BE2C (cell line): ENCODE data around the gene BHLHE23.

Experiments used
- DNase-seq: peaks from one replicate; pipeline ENCODE4 v3.0.0-alpha.2; 2020
- H3K27me3 ChIP-seq: fragments of 250-450 bp; sonication (Bioruptor Pico); 2 replicates; pipeline ENCODE4 v1.5.1; 2020; ENCODE audit warnings: mild to moderate bottlenecking
- H3K36me3 ChIP-seq: fragments of 250-450 bp; sonication (Bioruptor Pico); 2 replicates; pipeline ENCODE4 v1.5.1; 2020; ENCODE audit warnings: mild to moderate bottlenecking
- H3K4me1 ChIP-seq: fragments of 250-450 bp; sonication (Bioruptor Pico); 2 replicates; pipeline ENCODE4 v1.5.1; 2020
- H3K4me3 ChIP-seq: 2 replicates; pipeline ENCODE4 v1.5.1; 2011; ENCODE audit warnings: low read depth, low read length
- H3K9me3 ChIP-seq: fragments of 250-450 bp; sonication (Bioruptor Pico); 2 replicates; pipeline ENCODE4 v1.5.1; 2020
- TF ChIP-seq, protein P1 (sequence below): IDR thresholded peaks from 2 replicates; pipeline ENCODE4 v1.5.1; 2012; ENCODE audit warnings: mild to moderate bottlenecking, low read depth, low read length

The BHLHE23 gene

DNA sequence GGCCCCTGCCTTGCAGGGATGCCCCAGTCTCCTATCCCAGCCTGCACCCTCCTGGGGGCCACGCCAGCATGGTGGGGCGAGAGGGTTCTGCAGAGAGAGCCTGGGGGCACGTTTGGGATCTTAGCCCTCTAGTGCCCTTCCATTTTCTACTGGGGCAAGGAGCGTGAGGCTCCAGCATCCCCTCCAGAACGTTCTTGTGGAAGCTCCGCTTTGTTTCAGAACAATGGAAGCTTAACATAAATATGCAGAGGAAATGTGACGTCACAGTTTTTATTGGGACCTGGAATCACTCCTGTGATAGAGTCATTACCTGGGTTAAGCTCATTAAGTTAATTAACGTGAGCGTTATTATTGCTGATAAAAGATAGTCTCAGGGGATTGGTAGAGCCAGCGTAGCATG is 19.6 kb downstream of the BHLHE23 start:
- TF ChIP-seq, protein P1, sequence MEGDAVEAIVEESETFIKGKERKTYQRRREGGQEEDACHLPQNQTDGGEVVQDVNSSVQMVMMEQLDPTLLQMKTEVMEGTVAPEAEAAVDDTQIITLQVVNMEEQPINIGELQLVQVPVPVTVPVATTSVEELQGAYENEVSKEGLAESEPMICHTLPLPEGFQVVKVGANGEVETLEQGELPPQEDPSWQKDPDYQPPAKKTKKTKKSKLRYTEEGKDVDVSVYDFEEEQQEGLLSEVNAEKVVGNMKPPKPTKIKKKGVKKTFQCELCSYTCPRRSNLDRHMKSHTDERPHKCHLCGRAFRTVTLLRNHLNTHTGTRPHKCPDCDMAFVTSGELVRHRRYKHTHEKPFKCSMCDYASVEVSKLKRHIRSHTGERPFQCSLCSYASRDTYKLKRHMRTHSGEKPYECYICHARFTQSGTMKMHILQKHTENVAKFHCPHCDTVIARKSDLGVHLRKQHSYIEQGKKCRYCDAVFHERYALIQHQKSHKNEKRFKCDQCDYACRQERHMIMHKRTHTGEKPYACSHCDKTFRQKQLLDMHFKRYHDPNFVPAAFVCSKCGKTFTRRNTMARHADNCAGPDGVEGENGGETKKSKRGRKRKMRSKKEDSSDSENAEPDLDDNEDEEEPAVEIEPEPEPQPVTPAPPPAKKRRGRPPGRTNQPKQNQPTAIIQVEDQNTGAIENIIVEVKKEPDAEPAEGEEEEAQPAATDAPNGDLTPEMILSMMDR: no peak
- no peak overlapping the region for H3K4me3 ChIP-seq
- no peaks in the 10 kb centered on the region for H3K9me3 ChIP-seq

DNA sequence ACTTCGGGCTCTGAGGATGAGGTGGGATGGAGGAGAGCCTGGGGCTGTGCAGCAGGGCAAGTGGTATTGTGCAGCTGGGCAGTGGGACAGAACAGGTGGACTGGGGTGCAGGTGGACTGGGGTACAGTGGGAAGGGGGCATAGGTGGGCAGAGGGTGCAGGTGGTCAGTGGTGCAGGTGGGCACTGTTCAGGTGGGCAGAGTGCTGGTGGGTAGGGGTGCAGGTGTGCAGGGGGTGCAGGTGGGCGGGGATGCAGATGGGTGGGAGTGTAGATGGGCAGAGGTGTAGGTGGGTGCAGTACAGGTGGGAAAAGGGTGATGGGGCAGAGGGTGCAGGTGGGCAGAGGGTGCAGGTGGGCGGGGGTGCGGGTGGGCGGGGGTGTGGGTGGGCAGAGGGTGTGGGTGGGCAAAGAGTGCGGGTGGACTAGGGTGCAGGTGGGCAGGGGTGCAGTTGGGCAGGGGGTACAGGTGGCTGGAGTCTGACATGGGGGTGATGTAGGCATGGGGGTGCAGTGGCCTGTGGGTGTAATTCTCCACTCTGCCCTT is 20.4 kb downstream of the BHLHE23 start:
- Histone ChIP-seq H3K27me3 (peaks cover 40% of the 10 kb centered on the region), H3K4me1 (peaks cover 5% of the 10 kb centered on the region), H3K9me3 (no peaks in the 10 kb centered on the region), H3K36me3 (no peaks in the 10 kb centered on the region), H3K4me3 (no peak overlapping the region)
- DNase-seq: no peak
- TF ChIP-seq, protein P1: no peak

More for the DNA sequence above, 19.6 kb downstream of the BHLHE23 start:
- no peaks in the 10 kb centered on the region for H3K36me3 ChIP-seq
- H3K27me3 ChIP-seq: peaks cover 47% of the 10 kb centered on the region
- peaks cover 5% of the 10 kb centered on the region for H3K4me1 ChIP-seq
- no peak for DNase-seq

DNA sequence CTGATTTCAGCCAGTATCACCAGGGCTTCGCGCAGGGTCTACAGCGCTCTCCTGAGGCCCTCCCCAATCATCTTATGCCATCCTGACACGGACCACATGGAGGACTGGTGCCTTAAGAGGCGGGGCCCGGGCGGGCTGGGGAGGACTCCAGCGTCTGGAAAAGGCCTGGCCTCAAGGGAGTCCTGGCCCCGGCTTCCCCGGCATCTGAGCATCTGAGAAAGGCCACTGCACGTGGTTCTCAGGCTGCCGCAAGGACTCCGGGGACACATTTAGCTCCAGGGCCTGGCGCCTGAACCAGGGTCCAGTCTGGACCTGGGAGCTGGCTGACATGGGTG is 21.4 kb downstream of the BHLHE23 start:
- no peaks in the 10 kb centered on the region for H3K36me3 ChIP-seq
- DNase-seq: no peak
- peaks cover 5% of the 10 kb centered on the region for H3K4me1 ChIP-seq
- peaks cover 37% of the 10 kb centered on the region for H3K27me3 ChIP-seq
- TF ChIP-seq, protein P1: no peak
- no peaks in the 10 kb centered on the region for H3K9me3 ChIP-seq
- H3K4me3 ChIP-seq: no peak overlapping the region

DNA sequence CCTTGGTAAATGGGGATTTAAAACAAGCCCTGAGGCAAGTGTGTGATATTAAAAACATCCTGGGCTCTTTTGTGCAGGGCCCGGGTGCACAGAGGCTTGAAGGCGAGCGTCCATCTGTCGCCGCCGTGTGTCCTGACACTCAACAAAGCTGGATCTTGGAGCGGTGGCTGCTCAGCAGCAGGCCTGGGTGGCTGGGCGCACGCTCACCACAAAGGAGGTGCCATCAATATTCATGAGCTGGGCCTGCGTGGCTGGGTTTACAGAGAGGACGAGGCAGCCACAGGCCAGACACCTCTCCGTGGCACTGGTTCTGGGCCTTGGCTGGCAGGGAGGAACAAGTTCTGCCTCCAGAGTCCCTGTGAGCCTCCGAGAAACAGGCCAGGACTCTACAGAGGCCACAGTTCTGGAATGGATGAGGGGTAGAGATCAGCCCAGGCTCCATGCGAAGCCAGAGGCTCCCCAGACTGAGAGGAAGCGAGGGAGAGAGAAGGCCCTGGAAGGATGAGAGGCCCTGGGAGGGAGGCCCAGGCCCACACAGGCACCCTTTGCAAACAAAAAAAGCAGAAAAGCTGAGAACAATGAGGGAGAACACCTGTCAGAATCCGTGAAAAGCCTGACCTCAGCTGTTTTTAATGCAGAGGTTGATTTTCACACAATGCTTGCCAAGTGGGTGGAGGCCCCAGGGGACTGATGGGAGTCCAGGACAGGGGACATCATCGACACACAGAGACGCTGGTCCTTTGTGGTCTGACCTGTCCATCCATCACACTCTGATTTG is 21.9 kb downstream of the BHLHE23 start:
- TF ChIP-seq, protein P1: no peak
- Histone ChIP-seq H3K27me3 (peaks cover 40% of the 10 kb centered on the region), H3K9me3 (no peaks in the 10 kb centered on the region), H3K4me3 (no peak overlapping the region), H3K36me3 (no peaks in the 10 kb centered on the region), H3K4me1 (peaks cover 5% of the 10 kb centered on the region)
- DNase-seq: no peak

DNA sequence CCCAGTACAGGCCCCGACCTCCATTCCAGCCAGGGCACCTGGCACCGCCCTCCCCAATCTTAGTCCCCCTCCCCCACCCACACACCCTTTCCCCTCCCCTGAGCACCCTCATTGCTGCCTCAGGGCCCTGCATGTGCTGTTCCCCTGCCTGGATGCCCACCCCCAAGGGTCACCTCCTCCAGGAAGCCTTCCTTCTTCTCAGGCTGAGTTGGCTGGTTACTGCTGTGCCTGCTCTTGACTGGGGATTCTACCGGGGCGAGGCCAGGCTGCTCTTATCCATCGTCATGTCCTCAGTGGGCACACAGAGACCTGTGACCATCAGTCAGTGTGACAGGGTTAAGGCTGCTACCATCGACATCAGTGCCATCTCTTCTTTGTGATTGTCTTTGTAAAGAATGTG is 23.6 kb downstream of the BHLHE23 start:
- H3K9me3 ChIP-seq: no peaks in the 10 kb centered on the region
- no peaks in the 10 kb centered on the region for H3K36me3 ChIP-seq
- no peak overlapping the region for H3K4me3 ChIP-seq
- no peak for DNase-seq
- peaks cover 5% of the 10 kb centered on the region for H3K4me1 ChIP-seq
- TF ChIP-seq, protein P1: no peak
- H3K27me3 ChIP-seq: peaks cover 39% of the 10 kb centered on the region
